Inflammatory macrophage treated with lipopolysaccharide for 1 hour (primary cell): ENCODE data around the gene E2F6.

ENCODE experiments used
- DNase-seq, 2 donors: peaks; one replicate each; pipeline ENCODE4 v3.0.0-alpha.2; 2020 to 2022

Gene E2F6

DNA sequence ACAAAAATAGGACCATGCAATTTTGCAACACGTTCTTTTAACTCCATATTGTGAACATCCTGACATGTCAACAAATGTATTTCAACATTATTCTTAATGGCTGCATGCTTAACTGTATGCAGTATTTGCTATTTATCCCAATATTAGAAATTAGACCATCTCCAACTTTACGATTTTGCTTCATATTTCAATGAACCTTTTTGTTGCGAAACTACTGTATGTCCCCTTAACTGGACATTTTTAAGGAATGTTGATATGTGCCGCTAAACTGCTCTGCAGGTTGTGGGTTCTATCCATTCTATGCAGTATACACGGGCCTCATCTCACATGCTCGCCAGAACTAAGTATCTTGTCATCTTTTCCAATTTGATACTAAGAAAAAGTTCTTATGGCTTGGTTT lies 11.1 kb downstream of the E2F6 start:
- no peak for DNase-seq

DNA sequence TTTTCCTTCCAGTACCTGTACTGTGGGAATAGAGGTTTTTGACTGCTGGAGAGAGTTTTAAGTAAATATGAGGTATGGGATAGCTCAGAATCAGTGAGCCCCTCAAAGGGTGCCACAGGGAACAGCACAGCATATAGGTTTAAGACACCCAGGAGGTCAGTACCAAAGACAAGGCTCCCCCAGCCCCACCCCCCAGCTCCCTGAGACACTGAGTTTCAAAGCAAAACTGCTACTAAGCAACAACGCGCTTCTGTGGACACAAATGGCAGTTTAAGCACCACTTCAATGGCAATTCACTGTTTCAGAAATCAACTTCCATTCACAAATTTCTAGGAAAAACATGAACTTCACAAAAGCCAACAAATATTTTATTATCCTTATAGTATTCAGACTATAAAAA lies 15.2 kb downstream of the E2F6 start:
- DNase-seq: no peak

DNA sequence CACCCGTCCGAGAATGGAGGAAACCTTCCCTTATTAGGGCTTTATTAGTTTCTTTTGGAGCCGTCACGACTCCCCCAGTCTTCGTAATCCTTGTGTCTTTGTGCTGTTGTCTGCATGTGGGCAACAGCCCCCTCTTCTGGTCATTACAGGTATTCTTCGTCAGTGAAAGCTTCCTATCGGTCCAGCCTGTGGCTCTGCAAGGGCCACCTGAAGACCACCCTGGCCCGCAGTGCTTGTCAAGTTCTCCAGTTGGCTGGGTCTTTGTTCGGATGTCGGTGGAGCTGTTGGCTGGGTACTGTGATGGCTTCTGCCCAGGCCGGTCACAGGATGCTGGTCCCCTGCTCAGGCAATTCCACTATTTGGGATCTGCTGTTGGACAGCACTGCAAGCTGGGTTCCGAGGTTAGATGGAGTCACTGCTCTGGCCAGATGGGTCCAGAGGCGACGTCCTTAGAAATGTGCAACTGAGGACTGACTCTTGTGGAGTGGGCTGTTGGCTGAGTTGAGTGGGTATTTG lies 19.2 kb downstream of the E2F6 start:
- peak; percentile 11 to 66 for DNase-seq

DNA sequence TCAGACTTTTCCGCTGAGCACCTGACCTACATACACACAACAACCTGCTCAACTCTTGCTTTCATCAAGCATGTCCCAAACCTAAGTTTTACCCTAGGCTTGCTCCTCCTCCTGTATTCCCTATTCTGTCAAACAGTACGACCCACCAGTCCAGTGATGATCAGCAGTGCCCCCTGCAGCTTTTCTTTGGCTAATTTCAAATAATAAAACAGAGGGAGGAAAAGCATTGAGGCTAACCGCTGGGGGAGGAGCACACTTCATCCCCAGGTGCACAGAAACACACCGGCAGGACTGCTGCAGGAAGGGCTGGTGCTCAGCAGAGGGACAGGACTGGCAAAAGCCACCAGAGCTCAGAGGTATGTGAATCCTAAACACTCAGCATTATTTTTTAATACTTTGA lies 21.2 kb downstream of the E2F6 start:
- DNase-seq: no peak

DNA sequence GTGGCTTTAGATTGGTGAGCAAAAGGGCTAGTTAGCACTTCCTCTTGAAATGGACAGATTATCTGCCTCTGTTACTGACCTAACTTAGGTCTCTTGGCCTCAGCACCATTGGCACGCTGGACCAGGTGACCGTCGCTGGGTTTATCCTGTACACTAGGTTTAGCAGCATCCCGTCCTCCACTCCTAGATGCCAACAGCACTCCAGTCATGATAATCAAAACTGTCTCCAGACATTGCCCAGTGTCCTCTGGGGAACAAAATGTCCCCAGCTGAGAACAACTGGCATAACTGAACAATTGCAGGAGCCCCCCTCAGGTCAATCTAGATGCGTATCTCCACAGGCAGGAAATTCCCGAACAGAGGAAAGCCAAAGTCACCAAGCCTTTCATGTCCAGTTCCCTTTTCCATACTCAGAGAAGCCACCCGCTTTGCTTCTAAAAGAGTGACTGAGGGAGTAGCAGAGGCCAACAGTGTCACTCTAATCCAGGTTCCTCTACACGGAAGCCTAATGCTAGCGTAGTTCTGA lies 27.3 kb downstream of the E2F6 start:
- no peak for DNase-seq

DNA sequence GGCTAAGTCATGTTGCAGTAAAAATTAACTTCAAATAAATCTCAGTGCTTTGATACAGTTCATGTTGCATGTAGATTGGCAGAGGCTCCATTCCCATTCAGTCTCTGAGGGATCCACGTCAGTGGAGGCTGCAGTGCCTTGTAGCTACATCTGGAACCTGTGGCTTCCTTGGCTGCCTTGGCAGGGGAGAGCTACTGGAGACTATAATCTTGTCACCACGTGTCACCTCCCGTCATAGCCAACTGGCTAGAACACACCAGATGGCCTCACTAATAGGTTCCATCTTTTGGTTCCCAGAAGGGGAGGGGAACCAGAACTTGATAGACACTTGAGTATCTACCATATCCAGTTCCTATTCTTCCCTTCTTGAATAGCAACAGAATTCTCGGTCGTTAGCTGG lies 28.4 kb downstream of the E2F6 start:
- no peak for DNase-seq

DNA sequence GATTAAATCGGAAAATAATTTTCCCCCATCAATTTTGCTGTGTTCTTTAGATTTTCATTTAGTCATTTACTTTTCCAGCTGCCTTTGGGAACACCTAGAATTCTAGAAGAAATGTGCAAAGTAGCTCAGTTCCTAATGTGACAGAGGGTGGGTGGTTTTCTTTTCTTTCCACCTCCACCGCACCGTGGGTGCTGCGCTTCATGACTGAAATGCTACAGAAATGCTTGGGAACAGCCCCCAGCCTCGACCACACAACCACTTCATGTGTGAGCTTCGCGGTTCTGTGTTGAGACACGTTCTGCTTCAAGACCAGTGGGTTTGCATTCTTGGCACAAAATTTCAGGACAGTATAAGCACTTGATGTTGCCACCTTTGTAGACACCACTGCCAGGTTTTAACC lies 30.9 kb downstream of the E2F6 start:
- no peak for DNase-seq

DNA sequence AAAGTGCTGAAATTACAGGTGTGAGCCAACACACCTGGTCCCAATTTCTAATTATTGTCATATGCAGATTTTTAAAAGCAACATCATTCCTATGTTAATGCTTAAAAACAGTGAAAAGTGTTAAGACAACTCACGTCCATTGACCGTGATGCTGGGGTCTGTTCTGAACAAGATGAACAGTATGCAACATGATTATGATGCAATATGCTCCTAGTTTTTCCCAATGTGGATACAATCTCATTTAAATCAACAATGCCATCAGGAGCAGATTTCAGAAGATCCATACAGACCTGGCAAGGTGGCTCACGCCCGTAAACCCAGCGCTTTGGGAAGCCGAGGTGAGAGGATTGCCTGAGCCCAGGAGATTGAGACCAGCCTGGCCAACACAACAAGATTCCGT lies 31.5 kb downstream of the E2F6 start:
- no peak for DNase-seq

DNA sequence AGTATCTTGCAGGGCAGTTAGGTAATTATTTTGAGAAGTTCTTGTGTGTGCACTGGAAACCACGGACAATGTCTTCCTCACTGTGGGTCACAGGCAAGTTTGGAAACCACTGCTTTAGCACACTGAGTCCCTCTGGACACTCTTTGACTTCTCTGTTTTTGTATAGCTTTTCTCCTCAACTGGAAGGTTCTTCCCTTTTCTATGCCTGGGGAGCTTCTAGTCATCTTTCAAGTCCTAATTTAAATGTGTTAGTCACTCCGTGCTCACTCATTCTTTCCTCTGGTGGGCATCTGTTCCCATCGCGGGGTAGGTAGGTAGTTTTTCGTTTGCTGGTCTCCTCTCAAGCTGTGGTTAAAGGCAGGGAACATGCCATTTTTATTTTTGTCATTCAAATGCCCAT lies 32.1 kb downstream of the E2F6 start:
- DNase-seq: peak; percentile 78 to 81

DNA sequence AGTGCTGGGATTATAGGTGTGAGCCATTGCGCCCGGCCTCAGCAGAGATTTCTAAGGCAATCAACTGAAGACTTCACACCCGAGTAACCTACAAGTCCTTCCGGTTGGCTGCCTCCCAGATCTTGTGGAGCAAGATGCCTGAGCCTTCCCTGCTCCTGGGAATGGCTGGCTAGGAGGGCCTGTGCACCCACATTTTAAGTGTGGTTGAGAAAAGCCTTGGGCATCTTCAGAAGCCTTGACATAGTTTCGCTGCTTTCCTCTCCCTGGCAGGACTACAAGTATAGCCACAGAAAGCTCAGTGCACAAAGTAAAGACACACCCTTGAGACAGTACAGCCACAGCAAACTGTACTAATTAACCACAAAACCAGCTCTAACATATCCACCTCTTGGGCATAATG lies 35.2 kb downstream of the E2F6 start:
- DNase-seq: no peak

DNA sequence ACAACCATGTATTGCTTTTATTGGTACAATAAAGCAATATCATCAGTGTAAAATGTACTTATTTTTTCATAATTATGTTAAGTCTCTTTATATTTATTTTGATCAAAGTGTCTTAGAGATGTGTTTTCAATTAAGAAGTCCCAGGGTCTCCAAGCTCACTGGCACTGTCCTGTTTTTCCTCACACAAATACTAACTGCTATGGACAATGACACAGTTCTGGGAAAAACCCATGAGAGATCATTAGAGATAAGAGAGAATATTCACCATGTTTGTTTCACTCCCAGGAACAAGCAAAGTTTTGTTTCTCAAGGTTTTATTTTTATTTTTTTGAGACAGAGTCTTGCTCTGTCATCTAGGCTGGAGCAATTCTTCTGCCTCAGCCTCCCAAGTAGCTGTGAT lies 38.7 kb downstream of the E2F6 start:
- DNase-seq: no peak

DNA sequence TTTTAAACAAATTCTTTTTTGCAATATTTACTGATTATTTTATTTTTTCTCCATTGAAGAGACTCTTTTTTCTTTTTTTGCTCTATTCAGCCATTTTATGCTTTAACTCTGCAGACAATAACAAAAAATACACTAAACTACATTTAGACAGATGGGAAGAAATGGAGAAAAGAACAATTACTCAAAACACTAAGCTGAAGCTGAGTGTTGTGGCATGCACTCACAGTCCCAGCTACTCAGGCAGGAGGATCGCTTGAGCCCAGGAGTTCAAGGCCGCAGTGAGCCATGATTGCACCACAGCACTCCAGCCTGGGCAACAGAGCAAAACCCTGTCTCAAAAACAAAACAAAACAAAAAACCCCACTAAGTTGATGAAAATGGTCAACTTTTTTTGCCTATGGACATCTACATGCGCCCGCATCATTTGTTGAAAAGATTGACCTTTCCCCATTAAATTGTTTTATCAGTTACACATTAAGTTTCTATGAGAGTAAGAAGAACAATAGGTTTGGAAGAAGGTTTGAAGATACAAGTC lies 43.0 kb downstream of the E2F6 start:
- no peak for DNase-seq

DNA sequence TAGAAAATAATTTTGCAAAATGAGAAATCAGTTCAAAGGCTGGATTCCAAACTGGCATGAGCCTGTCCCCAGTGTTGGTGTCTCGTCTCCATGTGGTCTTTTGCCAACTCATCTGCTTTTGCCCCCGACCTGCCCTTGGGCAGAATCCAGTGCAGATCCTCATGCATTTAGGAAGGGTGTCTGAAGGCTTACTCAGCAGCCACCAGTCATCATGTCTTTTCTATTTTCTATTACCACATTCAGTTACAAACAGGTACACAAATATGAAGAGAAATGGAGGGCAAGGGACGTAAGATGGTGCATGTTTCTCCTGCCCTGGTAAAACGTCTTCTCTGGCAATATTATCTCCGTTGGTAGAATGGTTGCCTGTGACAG lies 43.5 kb downstream of the E2F6 start:
- DNase-seq: no peak

DNA sequence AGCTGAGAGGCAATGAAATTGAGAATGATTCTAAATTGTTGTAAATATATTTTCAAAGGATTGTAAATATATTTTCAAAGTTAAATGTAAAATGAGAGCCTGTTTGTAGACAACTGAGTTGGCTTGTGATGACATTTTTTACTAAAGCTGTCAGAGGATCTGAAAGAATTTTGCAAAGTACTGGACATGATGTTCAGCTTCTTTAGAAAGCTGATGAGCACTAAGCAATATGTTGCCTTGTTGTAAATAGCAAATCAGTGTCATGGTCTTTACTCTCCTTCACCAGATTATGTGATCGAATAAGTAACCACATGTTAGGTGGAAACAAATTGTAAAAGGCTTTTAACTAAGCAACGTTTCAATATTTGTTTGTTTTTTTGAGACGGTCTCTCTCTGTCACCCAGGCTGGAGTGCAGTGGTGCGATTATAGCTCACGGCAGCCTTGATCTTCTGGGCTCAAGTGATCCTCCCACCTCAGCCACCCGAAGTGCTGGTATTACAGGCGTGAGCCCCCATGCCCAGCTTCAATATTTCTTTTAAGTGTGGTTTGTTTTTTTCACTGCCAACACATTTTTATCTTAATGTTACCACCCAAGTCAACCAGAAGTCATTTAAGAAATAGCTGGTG lies 44.0 kb downstream of the E2F6 start:
- DNase-seq: no peak

DNA sequence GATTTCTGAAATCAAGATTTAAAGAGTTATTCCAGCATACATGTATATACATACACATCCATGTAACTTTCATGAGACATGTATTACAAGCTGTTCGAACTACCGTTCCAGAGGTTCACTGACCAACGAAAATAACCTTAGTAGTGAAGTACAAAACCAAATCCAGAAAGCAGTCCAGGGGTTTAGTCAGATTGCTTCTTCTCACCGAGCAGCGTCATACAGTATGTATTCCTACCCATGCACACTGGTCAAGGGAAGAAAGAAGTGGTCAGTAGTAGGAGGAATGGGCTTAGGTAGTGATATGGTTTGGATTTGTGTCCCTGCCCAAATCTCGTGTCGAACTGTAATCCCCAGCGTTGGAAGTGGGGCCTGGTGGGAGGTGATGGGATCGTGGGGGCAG lies 45.3 kb downstream of the E2F6 start:
- DNase-seq: no peak

DNA sequence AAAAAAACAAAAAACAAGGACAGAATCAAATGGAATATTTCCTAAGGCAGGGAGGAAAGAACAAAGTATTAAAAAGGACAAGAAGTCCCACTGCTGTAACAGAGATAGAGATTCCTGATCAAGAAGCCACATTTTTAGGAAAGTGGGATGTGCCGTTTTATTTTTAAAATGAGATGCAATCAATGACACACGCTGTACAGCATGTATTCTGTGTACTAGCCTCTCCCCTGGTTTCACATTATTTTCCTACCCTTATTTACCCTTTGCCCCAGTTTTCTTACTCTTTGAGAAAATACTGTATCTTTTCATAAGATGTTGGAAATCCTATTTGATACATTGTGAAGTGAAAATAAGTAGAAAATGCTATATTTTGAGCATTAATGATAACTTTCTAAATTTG lies 45.8 kb downstream of the E2F6 start:
- no peak for DNase-seq

DNA sequence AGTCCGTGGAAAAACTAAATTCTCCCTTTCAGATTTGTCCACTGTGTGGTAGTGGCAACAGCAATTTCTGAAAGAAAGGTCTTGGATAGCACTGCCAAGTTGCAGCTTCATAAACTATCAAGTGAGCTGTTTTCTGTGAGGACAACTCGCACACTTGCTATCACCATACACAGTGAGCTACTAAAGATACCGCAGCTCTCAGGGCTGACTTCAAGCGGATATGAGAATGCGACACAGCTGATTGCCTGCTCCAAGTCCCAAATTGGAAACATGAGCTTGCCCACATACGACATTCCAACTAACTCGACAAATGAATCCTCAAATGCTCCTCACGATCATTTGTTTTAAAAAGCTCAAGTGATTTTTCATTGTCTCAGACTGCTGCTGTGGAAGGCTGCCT lies 46.2 kb downstream of the E2F6 start:
- no peak for DNase-seq

DNA sequence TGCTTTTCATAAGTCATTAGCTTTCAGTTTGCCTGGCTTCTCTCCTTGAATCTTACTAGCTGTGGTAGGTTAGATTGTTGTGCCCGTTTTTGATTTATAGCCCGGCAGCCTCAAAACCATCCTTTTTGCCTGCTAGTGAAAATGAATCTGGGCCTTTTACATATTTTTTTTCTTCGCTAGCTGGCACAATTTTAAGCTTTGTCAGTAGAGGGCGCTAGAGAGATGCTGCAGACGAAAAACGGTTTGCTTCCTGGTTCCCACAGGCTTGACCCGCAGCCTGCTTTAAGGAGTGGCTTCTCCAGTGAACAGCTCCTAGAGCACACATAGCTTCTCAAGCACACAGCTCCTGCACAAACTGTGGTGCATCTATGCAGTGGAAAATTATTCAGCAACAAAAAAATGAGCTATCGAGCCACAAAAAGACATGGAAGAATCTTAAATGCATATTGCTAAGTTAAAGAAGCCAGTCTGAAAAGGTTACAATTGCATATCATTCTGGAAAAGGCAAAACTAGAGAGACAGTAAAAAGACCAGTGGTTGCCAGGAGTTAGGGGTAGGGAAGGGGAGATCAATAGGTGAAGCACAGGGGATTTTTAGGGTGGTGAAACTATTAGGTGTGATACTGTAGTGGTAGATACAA lies 47.9 kb downstream of the E2F6 start:
- DNase-seq: peak; percentile 25 to 57

DNA sequence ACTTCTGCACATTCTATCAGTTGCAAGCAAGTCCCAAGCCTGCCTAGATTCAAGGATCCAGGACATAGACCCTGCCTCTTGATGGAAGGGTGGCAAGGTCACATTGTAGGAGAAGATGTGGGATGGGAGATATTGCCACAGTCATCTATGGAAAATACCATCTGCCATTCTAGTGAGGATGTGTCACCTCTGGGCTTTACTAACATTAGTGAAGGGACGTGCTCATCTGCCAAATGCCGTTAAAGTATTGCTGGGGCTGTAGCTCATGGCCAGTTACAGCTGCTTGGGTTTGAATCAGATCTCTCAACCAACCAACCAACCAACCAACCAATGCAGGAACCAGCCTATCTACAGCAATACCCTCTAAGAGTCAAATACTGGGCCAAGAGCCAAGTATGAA lies 49.0 kb downstream of the E2F6 start:
- DNase-seq: no peak

DNA sequence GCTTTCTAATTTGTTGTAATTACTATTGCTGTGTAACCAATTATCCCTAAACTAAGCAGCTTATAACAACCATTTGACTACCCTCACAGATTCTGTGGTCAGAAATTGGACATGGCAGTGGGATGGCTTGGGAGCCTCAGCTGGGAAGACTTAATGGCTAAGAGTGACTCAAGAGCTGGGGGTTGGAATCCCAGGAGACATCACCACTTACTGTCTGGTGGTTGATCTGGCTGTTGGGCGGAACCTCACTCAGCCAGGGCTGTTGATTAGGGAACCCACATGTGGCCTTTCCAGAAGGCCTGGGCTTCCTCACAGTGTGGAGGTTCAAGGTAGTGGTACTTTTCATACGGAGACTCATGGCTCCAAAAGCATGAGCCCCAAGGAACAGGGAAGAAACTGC lies 49.8 kb downstream of the E2F6 start:
- no peak for DNase-seq

DNA sequence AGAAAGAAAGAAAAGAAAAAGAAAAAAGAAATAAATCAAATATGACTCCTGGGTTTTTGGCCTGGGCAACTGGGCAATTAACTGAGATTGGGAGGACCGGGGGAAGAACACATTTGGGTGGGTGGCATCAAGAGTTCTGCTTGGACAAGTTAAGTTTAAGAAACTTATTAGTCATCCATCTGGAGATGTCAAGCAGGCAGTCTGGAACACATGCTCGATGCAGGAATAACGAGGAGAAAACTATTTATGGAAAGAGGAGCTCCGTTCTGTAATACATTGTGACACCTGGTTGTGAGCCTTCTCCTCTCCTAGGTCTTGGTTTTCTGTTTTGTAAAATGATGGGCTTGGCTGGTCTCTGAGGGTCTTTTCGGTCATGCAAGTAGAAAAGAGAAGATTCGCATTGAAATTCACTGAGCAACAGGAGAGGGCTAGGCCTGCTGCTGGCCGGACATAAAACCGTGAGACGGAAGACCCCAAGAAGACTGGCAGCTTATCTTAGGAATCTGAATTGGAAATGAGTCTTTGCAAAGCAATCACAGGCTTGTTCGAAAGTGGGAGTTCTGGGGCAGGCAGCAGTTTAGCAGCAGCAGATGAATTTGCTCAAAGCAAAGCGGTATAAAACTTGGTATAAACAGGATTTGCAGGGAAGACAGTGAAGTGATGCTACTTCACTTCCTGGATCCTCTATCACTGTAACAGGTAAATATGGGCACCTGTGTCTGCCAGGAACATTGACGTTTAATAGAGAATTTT lies 51.4 kb downstream of the E2F6 start:
- no peak for DNase-seq

DNA sequence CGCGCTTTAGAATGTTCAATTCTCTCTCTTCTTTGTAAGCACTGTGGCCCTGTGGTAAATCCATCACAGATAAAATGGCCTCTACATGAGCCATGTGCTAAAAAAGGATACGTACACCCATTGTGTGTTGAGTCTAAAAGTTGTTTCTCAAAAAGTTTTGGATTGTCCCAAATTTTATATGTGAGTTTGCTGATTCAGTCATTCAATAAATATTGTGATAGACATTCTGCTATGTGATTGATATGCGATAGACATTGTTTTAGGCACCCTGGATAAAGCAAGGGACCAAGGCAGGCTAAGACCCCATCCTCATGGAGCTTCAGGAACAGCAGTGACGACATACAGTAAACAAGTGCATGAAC lies 53.5 kb downstream of the E2F6 start:
- DNase-seq: no peak

DNA sequence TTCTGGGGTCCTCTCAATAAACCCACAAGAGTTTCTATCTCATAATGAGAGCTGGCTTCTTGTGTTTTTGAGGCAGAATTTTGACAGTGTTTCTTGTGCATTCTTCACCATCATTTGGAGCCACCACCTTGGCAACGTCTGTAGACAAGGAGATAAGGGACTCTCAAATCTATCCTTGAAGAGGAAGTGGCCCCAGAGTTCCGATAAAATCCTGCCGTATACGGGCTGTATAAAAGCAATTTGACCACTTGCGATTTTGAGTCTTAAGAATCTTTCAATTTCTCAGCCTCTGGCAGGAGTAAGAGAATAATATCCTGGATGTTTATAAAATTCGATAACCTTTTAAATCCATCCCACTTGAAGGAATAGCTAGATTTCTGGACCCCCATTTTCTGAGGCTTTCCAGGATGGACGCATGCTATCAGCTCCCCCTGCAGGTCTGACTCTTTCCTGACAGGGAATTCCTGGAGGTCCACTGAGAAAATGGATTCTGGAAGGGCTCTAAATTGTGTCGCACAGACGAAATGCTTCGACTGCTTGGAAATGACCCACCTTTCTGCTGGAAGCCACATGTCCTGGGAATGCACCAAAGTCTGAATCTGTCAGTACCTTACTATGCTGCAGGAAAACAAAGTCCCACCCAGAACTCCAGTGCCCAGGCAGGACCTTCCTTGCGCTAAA lies 54.1 kb downstream of the E2F6 start:
- peak in 1 of 2 donors; percentile 60 for DNase-seq
